LHCN-M2 (cell line): ENCODE measurements around the gene ERN1. TPM values are rescaled to one million over a fixed set of nuclear protein-coding genes. Genes with fewer than 3 reads are reported as not detected.

Experiments
- DNase-seq: peaks from one replicate; pipeline ENCODE4 v3.0.0-alpha.2; 2012; ENCODE audit warnings: low read depth
- total RNA-seq: library from RNA; depleted of rRNA; stranded (reverse); fragments of >200 nt; gene quantifications from 2 replicates; pipeline ENCODE4 v1.2.3, GENCODE V29; 2014

Gene ERN1
- total RNA-seq, 1 experiment from 2014 or later = 3.8 TPM

DNA sequence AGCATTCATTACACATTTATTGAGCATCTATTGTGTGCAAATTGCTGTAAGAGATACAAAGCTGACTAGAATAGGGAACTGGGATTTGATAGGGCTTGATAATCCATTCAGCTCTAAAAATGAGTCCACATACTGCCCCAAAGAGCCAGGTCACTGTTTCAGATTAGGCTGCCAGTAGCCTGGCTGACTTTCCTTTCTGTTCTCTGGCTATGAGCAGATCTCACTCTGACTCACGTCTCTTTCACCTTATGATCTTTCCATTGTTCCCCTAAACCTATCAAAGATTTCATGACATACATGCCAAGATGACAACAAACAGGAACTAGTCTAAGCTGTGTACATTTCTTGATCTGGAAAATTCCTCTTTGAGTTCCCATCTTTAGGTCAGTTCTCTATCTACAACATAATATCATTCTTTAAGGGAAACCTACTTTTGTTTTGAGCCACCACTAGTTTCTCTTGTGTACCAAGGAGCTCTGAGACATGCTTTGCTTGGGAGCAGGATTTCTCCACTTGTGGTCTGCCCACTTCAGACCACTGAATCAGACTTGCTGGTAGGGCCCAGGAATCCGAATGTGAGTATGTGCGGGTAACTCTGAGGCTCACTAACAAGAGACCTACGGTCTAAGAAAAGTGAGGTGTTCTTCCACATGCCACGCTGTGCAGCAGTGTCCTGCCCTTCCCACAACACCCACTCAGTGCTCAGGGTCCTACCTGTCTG lies 68.6 kb downstream of the ERN1 start:
- no peak for DNase-seq

DNA sequence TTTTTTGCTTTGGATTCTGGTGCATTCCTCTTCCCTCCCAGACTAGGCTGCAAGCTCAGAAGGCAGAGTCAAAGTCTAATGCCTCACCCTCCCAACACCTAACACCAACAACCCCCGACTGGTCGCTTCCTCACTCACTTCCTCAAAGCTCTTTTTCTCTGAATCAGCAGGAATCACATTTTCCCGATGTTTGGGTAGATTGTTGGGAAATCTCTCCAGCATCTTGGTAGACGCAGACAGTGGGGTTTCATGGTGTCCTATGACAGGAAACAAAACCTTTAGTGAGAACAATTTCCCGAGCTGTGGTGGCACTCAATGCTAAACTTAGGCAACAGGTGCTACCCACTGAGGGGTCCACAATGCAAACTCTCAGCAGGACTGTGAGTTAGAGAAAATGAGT lies 69.6 kb downstream of the ERN1 start:
- no peak for DNase-seq

DNA sequence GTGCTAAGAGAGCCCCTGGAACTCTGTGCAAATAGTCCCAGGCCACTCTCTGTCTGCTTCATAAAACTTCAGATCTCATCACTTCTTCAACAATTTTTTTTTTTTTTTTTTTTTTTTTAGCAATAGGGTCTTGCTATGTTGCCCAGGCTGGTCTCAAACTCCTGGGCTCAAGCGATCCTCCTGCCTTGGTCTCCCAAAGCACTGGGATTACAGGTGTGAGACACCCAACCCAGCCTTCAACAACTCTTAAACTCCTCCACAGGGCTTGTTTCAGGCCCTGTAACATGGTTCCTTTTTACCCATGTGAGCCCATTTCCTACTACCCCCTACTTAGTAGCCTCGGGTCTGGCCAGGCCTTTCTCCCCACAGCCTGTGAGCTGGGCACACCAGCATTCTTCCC lies 70.2 kb downstream of the ERN1 start:
- DNase-seq = no peak

DNA sequence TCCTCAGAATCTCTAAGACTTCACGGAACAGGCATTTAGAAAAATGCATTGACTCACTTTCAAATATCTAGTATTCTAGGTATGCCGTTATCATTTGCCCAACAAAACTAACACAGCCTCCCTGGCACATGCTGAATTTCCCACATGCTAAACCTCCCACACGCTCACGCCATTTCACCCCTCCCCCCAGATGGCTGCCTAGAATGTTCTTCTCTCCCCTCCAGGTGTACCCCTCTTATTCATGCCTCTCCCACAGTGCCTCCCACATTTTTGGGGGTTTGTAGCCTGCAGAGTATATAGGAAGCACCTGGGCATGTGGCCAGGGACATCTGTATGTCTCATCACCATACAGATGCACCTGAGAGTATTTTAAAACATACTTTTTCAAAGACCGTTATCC lies 71.3 kb downstream of the ERN1 start:
- DNase-seq = no peak

DNA sequence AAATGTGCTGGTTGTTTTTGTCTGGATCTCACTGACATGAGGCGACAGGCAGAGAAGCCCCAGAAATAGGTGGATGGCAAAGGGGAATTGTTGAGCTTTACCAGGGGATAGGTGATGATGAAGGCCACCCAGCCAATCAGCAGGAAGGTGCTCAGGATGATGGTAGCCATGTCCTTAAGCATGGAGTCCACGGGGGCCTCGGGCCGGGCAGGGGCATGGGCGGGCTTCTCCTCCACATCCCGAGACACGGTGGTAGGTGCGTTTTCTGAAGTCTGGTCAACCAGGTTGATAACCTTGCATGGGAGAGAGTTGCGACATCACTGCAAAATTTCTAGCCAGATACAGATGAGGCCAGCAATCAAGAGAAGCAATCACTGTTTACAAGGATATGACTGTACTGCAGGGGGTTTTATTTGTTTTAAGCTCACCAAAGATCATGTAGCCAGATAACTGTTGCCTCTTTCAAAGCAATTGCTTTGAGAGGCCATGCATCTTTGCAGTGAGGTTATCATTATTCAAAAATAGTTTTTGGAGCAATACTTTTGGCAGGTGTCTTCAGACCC lies 72.2 kb downstream of the ERN1 start:
- DNase-seq = no peak

DNA sequence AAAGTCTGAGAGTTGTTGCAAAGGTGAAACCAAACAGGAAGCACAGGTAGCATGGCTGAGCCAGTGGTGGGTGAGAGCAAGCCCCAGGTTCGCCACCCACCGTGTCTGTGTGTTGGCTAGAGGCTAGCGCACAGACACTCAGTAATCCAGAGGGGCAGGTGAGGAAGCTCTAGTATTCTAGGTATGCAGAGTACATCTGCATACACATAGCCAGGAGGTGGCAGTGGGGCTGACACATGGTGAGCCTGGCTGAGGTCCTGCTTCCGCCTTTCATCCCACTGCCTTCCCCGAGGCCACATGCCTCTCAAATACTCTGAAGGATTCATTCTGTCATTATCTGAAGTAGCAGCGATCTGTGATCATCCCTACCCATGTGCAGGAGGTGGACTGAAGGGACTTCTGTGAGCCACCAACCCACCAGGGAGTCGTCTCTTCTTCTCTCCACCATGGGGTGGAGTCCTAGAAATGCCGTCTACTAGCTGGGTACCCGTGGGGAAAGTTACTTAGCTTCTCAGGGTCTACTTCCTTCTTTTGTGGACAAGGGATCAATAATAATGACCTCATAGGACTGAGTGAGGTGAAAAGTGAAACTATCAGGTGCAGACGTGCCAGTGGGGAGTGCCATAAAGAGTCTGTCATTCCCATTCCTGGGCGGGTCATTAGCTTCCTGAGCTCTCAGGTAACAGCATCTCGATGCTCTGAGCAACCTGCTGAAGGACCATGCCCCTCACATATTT lies 73.5 kb downstream of the ERN1 start:
- DNase-seq = no peak

DNA sequence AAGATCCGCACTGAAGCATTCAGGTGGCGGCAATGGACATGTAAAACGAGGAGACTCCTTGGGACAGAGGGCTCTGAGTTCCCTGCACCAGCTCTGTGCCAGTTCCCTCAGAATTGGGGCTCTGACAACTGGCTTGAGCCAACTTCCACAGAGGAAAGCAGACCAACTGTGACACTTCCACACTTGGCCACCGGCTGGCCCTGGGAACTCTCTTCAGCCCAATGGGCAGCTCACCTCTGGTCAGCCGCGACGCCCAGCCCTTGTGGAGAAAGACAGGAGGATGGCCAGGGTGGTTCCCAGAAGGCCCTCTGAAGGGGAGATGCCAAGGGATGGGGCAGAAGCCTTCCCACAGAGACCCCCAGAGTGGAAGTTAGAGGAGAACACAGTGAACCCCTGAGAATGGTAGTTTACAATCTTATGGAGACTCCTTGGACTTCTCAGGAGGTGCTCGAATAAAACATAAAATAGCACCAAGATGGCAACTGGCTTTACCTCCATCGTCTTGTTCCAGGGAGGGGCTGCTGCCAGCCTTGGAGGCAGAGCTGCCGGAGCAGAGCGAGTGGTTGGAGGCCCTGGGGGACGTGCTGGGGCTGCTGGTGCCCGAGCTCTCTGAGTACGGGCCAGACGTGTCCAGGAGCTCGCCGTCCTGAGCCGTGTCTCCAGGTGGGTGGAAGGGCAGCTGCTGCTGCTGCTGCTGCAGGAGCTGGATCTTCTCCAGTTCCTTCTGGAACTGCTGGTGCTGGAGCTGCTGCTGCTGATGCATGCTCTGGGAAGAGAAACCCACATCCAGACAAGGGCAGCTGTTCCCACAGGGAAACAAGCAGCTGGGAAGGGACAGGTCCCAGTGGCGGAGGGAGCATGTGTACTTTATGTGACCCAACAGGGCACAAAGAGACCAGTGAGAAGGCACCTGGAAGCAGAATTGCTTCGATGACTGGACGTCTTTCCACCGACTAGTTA lies 74.5 kb downstream of the ERN1 start:
- no peak for DNase-seq

DNA sequence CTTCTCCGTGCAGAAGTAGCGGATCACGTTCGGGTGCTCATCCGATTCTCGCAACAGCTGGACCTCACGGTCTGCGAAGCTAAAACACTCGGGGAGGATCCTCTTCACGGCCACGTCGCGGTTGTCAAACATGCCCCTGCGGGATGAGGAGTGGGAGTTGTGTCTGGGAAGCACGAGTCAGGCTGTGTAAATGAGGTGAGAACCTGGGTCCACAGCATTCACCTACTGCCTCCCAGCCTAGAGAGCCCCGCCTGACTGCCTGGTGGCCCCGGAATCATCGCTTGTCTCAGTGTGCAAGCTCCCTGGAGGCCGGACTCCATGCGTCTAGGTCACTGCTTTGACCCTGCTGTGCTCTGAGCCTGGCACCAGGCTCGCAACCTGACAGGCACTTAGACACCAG lies 75.6 kb downstream of the ERN1 start:
- no peak for DNase-seq

DNA sequence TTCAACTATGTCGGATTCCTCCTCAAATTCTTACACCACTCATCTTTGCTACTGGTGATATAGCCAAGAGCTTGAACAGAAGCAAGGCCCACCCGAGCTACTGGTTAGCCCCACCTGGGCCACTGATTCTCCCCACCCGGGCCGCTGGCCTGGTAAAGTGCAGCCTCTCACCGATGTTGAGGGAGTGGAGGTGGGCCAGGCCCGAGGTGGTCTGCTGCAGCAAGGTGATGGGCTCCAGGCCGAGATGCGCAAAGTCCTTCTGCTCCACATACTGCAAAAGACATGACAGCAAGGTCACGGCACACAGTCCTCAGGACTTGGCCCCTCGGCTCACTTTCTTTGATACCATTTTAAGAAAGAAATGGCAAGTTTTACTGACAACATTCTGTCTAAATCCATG lies 76.8 kb downstream of the ERN1 start:
- no peak for DNase-seq

DNA sequence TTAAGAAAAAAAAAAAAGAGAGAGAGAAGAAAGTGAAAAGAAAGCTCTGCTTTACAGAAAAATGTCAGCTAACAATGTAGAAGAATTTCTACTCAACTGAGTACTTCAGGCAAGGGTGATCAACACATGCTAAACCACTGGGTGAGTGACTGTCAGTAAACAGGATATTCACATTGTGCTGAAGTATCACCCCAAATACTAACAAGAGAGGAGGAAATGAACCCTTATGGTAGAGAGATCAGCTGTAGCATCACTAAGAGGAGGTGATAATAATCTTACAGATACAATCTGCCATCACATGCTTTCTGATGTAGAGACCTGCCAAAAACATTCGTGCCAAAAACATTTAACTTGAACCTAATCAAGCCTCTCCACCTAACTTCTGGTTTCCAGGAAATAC lies 78.8 kb downstream of the ERN1 start:
- DNase-seq = no peak

DNA sequence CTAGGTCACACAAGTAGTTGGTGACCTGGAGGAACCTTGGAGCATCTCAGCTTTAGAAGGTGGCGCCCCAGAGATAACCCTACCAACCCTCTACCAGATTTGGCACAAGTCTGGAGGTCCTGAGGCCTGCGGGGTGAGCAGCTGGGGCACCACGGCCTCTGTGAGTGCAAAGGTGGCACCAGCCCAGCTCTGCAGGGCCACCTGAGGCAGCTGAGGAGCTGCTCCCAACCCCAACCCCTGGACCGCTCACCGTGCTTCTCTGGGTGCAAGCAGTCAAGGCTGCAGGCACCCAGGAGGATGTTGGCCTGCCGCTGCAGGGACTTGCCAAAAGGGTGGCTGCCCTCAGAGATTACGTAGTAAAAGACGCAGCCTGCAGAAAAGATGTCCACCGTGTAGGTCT lies 81.1 kb downstream of the ERN1 start:
- no peak for DNase-seq

DNA sequence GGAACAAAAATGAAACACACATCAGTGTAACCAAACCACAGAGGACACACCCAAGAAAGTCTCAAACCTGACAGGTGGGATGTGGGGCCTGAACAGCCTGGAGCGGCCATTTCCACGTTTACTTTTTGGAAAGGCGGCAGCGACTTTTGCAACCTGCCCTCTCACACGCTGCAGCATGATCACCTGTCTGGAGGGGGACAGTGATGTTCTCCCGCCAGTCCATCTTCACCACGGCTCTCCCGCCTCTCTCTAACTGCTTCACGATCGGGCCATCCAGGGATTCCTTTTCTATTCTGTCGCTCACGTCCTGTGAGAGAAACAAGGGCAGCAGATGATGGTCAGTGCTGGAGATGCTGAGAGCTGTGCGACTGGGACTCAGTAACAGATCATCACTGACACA lies 84.8 kb downstream of the ERN1 start:
- DNase-seq = no peak

DNA sequence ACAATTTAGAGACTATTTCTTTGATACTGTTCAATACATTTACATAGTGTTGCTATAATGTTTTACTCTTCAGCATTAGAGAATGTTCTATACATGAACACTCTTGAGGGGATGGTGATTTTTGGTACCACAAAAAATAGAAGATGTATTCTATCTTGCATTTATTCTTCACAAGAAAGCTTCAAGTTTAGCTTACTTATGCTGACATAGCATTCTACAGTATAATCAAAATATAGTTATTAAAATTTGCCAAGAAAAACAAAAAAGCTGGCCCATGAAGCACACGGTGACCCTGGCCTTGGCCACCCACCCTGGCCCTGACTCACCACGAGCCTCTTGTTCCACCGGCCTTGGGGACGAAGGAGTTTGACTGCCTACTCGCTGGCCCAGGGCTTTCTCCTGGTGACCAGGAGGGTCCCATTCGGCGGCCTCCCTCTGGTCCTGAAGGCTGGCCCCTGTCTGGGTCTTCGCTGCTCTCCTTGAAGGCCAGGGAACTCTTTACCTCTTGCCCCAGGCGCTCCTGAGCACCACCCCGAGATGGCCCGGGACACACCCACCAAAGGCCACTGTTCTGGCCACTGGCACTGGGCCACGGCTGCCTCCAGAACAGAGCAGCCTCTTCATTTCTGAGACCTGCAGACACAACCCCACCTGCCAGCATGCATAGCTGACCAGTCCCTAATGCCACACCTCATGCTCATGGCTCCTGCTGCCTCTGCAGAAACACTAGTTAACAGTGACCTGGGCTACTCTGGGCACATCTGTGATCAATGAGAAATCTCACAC lies 87.1 kb downstream of the ERN1 start:
- no peak for DNase-seq

DNA sequence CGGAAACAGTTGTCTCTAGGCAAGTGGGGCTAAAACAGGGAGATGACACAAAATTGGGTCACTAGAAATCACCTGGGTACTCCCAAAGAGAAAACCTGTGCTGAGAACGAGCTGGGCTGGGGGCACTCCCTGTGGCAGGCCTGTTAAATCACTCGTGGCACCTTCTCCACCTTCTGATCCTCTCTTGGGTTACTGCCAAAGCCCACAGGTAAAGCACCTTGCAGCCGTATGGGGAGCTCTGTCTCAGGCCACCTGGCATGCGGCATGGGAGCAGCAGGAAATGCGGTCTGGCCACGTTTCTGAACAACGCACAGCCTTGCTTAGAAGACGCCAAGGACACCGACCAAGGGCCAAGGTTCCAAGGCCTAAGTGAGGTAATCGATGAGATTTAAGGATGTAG lies 88.0 kb downstream of the ERN1 start:
- DNase-seq = no peak

DNA sequence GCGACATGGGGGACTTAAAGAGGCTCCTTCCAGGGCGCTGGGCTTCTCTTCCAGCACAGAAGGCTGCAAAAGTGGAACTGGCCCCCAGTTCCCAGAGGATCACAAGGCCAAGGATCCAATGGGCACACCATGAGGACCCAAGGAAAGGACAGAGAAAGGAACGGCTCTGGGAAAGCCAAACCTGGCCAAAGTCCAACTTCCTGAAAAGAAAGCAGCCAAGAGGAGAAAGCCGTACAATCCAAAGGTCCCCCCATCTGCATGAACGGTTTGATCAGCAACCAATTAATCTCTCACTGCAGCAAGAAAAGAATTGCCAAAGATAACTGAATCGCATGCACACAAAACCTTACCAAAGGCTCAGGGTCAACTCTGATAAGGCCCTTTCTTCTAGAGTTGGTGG lies 89.7 kb downstream of the ERN1 start:
- no peak for DNase-seq

DNA sequence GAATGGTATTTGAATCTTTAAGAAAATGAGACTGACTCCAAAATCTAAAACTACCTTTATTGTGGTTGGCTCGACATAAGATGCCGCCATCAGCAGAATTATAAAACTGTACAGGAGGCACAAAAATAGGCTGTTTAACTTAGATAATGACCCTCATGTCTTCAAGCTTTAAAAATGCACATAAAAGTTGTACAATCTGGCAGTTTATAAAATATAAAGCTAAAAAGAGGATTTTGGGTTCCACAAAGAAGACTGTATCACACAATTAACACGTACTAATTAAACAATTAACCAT lies 90.9 kb downstream of the ERN1 start:
- no peak for DNase-seq

DNA sequence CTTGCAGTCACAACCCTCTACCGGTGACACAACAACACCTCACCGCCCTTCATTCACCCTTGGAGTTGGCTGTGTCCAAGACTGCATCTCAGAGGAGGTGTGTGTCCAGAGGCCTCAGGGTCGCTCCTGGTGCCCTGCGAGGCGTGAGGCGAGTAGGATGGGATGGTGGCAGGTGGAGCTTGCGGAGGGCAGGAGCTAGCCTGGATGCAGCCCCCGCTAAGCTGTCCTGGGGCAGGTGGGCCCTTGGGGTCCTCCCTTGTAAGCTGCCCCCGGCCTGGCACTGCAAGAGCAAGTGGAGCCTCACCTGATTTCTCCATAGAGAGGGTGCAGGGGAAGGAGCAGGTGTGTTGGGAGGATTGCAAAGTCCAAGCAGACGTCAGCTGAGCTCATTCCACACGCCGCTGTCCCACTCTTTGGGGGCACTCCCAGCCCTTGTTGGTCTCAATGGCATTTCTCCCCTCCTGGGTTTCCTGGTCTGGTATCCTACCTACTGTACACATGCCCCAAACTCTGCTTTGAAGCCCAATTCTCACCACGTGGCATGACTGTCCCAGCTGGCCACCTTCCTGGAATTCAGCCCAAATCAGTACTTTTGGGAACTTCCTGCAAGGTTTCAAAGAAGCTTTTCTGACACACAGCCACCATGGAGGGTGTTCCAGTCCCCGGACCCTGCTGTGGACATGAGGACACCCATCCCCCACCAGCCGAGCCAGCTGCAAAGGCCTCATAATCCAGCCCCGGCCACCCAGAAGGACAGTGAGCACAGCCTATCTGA lies 91.4 kb downstream of the ERN1 start:
- DNase-seq = no peak

DNA sequence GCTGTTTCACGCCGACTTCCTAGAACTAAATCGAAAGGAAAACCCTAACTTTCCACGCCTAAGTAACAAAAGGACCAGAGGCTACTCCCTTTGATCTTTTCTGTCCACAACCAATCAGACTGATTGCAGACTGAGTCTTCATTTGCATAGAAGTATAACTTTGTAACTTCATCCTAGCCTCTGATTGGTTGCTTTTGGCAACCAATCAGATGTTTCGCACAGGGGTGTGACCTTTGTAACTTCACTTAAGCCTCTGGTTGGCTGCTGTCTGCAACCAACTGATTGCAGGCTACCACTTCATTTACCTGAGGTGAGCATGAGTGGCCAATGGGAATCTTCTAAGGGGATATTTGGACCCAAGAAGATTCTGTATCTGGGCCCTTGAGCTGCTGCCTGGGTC lies 92.1 kb downstream of the ERN1 start:
- no peak for DNase-seq

DNA sequence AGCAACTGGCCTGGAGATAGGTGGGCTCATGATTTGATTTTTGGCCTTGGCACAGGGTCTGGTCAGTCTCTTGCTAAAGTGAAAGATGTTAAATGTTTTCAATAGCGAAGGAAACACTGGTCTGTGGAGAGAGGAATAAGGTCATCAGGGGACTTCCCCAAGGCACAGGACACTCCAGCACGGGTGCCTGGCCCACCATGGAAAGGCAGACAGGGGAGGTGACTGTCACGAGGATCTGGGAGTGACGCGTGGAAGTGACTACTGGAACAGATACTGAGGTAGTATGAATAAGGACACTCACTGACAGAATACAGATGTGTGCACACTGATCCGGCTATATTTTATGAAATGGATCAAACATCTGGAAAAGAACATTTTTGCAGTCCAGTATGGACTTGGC lies 92.8 kb downstream of the ERN1 start:
- DNase-seq = no peak

DNA sequence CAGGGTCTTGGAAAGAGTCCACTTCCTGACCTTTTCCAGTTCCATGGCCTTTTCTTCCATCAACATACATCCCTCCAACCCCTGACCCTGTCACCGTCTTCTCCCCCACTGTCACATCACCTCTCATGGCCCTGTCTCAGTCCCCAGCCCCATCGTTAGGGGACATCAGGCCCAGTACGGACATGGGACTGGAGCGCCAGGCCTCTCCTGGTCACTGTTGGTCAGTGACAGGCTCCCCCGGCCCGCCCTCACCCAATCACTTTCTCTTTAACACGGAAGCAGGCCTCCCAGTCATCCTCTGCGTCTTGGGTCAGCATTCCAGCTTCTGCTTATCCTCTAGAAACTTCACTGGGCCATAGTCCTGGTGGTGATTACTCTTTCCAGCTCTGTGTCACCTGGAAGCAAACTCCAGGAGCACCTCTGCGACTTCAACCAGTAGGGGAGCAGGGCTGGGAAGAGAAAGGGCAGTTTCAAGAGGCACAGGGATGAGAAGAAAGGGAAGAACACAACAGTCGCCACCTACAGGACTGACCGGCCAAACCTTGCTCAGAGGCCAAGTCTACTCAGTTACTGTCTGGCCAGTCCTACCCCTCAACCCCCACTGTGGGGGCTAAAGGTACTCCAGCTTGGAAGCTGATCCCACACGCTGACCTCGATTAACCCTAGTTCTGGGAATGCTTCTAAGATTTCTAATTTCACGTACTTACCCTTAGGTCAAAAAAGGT lies 93.6 kb downstream of the ERN1 start:
- DNase-seq = no peak
